ENCODE measurements around the gene GPR101. TPM values are rescaled to one million over a fixed set of nuclear protein-coding genes. Genes with fewer than 3 reads are reported as not detected.

The GPR101 gene, protein sequence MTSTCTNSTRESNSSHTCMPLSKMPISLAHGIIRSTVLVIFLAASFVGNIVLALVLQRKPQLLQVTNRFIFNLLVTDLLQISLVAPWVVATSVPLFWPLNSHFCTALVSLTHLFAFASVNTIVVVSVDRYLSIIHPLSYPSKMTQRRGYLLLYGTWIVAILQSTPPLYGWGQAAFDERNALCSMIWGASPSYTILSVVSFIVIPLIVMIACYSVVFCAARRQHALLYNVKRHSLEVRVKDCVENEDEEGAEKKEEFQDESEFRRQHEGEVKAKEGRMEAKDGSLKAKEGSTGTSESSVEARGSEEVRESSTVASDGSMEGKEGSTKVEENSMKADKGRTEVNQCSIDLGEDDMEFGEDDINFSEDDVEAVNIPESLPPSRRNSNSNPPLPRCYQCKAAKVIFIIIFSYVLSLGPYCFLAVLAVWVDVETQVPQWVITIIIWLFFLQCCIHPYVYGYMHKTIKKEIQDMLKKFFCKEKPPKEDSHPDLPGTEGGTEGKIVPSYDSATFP
- not detected for total RNA-seq

- no peak for DNase-seq (ENCODE audit: low spot score)
Observed at GRCh38 chrX:137033774-137034507, at the start of gene GPR101. TSS of gene GPR101 (minus strand) at chrX:137033995. CDS start at chrX:137031674, 2,321 bp downstream.

- DNase-seq (ENCODE audit: low spot score) = no peak
Observed at GRCh38 chrX:137081239-137081638, 47.4 kb upstream of the GPR101 start.

DNA sequence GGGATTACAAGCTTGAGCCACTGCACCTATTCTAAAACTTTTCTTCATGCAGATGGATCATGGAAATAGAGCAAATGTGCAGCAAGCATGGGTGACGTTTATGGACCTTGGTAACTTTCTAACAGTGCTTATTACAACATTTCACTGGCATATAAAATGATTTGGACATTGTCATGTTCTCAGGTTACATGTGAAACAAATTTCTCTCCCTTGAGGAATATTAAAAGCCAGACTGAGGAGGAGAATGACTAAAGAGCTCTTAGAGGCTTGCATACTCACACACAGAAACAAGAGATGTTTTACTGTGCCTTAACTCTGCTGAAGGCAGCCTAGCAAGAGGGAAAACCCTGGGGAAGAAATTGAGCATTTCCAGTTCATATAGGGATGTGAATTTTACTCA, 38.6 kb upstream of the GPR101 start:
- DNase-seq (ENCODE audit: low spot score) = no peak

GRCh38 chrX:137071596-137071995, 37.8 kb upstream of the GPR101 start:
- DNase-seq (ENCODE audit: low spot score) = no peak

- DNase-seq (ENCODE audit: low spot score) = no peak
Observed at GRCh38 chrX:137067147-137067546, 33.4 kb upstream of the GPR101 start.

DNA sequence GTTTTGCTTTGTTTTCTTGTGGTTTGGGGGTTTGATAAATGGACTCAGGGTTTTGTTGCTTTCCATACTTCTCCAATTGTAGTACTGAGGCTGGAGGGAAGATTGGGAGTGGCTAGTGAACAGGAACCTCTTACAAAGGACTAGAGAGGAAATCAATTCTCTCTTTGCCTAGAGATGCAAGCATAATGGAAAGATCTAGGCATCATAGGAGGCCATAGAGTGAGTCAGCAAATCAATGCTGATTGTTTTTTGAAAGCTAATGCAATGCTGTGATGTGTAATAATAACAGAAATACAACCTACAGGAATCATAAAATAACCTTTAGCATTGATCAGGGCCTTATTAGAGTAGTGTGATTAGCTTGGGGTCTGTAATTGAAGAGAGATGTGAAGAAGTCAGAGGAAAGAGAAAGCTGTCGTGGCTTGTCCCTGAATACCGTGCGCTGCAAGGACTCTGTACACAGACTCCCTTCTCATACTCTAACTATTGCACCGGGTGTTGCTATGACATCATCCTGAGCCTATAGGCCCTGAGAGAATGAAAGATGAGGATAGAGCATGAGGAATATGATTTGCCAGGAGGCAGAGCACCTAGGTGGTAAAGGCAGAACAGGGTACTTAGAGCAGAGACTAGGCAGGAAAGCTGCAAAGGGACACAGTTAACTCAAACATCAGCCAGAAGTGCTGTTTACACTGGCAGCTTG, 29.3 kb upstream of the GPR101 start:
- no peak for DNase-seq (ENCODE audit: low spot score)

DNA sequence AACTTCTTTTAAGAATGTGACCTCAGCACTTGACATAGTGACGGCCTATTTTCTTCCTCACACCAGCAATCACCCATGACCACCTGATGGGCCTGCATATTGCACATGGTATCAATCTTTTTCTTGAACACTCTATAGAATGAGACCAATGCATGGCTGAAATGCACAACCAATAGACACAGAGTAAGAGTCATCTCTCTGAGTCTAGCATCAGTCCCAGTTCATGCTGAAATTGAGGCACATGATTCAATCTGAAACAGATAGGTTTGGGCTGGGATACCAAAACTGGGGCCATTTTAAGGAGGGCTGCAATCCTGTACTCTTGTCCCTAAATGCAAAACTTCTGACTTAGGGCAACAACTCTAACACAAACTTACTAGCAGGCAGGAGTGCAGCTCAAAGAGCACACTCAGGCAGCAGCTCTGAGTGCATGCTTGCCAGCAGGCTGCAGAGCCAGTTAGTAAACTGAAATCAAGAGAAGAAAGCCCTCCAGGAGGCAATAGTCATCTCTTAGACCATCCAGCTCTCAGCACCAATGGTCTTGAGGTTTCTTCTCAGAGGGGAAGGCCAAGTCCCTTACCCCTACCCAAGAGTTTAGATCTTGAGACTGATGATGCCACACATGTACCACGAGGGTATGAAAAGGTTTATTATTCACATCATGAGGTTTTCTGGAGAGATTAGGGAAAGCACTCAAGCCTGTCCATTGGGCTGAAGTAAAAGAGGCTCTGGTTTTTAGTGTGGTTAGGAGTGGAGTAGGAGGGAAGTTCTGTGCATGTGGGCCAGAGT, 24.7 kb upstream of the GPR101 start:
- no peak for DNase-seq (ENCODE audit: low spot score)

DNA sequence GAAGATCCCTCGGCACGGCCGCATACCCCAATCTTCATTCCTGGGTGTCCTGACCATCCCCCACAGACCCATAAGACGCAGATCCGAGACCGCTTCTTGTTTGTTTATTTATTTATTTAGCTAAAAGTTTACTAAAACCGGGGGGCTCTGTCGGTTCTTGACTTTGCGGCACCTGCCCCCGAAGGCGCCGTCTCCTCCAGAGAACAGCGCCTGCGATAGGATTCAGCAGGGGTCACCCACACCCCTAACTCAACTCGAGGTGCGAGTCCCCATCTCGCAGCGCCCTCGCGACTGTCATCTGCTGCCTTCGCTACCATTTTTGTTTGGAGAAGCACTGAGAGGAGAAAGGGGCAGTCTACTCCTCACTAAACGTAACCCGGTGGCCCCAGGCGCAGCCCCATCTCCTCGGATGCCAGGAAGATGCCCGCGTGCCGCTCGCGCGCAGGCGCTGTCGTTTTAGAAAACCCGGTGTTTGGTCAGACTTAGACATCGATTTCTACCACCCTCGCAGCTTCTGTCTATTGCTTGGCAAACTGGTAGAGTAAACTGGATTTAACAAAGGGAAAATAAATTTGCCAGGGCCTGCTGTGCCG, 18.9 kb upstream of the GPR101 start:
- no peak for DNase-seq (ENCODE audit: low spot score)

DNA sequence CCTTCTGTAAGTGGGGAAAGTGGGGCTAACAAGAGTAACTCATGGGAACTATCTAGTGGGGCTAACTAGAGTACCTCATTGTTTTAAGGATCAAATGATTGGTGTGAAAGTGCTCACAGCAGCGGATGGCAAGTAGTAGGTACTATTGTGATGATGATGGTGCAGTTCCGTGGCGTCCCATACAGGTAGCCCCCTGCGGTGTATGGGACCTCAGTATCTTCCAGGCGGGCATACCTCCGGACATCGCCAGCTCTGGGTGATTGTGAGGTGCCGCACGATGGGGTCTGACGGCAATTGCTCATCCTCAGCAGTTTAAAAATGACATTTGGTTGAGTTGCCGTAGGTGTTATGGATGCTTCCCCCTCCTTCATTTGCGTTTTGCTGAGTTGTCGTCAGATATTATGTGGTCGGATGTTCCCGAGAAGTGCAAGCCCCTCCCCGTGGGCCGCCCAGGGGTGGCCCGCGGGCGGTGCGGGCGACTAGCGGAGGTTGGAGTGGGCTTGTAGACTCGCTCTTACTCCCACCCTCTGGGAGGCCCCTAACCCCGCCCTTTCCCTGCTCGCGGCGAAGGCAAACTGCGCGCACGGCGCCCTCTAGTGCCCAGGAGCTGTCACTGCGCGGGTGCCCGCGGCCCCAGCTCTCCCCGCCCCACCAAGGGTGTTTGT, 18.3 kb upstream of the GPR101 start:
- peak; percentile 51 for DNase-seq (ENCODE audit: low spot score)

GRCh38 chrX:137044893-137045292, 11.1 kb upstream of the GPR101 start:
- DNase-seq (ENCODE audit: low spot score) = no peak

DNA sequence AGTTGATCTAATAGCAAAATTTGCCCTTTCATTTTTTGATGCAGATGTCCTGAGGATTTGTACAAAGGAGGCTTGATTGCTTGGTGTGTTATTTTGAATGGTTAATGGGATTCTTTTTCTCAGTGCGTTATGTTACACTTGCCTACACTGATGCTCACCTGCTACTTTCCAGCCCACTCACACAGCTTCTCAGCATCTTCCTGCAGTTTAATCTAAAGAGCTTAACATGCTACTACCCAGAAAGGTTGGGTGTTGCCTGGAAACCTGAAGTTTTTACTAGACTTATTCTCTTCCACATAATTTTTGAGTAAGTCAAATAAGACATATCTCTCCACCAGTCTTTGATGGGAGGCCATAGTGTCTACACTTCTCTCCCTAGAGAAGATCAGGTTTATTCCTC, 9.9 kb upstream of the GPR101 start:
- DNase-seq (ENCODE audit: low spot score) = no peak

- DNase-seq (ENCODE audit: low spot score) = no peak
Observed at GRCh38 chrX:137041329-137041728, 7.5 kb upstream of the GPR101 start.

- DNase-seq (ENCODE audit: low spot score) = no peak
Observed at GRCh38 chrX:137040113-137040794, 6.5 kb upstream of the GPR101 start.

GRCh38 chrX:137034508-137034872, 695 bp upstream of the GPR101 start:
- DNase-seq (ENCODE audit: low spot score) = no peak

DNA sequence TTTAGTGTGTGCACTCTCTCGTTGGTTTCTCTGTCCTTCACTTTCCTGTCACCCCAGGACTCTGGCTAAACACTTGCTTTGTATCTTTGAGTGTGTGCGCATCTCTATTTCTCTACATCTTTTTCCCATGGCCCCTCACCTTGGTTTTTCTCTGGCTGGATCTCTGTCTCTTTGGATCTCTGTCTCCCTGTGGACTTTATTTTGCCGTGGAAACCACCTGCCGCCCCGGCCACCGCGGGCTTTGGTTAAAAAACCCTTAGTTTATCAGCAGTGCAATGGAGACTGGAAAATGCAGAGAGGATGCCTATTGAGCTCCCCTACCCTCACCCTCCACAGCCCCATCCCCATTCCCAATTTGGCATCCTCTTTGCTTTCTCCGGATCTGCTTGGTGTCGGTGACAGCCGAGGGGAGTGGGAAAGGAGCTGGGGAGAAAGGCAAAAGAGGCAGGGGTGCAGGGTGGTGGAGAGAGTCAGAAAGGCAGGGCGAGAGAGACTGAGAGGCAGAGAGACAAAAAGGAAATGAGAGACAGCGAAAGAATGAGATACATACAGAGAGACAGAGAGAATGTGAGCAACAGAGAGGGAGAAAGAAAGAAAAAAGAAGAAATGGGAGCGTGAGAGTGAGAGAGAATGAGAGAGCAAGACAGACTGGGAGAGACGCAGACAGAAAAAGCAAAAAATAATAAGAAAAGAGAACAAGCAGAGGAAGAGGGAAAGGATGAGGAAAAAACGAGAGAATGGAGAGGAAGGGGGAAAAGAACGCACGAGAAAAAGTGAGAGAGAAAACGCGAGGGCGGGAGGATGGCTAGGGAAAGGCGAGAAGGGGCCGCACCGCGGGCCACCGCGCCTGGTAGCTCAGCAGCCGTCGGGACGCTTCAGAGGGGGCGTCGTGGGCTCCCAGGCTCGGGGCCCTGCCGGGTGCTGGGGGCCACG, 688 bp downstream of the GPR101 start:
- no peak for DNase-seq (ENCODE audit: low spot score)

DNA sequence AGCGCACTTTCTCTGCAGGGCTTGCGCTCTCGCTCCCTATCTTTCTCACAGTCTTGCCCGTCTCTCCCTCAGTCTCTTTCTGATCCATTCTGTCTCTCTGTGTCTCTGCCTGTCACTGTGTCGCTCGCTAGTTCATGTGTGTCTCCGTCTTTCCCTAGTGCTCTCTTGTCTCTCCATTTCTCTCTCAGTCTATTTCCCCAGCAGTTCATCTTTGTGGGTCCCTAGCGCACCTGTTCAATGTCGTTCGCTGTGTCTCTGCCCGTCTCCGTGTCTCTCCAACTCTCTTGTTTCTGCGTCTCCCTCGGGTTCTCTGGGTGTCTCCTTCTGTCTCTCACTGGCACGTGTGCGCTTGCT, 1.5 kb downstream of the GPR101 start:
- DNase-seq (ENCODE audit: low spot score) = no peak

- no peak for DNase-seq (ENCODE audit: low spot score)
Observed at GRCh38 chrX:137031517-137032340, 2.1 kb downstream of the GPR101 start.

DNA sequence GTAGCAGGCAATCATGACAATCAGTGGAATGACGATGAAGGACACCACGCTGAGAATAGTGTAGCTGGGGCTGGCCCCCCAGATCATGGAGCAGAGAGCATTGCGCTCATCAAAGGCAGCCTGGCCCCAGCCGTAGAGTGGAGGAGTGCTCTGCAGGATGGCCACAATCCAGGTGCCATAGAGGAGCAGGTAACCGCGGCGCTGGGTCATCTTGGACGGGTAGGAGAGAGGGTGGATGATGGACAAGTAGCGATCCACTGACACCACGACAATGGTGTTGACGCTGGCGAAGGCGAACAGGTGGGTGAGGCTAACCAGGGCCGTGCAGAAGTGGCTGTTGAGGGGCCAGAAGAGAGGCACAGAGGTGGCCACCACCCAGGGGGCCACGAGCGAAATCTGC, 2.8 kb downstream of the GPR101 start:
- DNase-seq (ENCODE audit: low spot score) = no peak
